Measurements from ENCODE around the gene MYOF. TPM values are rescaled to one million over a fixed set of nuclear protein-coding genes. Genes with fewer than 3 reads are reported as not detected.

MYOF gene
- total RNA-seq, 4 donors from 2014 or later = 77.8 to 174 (median 116) TPM

DNA sequence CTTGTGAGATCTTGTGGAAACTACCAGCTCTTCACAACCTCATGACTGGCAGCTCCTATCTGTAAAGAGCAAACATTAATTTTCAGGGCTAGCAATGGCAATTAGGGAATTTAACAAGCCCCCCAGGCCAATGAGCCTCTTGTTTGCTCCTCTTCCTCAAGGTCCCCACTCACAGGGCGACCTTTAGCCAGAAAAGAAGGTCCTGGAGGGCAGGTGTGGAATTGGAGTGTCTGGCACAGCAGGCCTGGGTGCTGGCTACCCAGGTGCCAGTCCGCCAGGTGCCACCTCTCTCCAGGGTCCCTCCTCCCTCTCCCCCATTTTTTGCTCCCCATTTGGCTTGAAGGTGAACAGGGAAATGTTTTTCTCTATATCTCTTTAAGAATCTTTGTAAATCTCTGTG is 12.4 kb upstream of the MYOF start:
- Histone ChIP-seq H3K9me3 (no peaks in the 10 kb centered on the region), H3K27me3 (no peaks in the 10 kb centered on the region), H3K4me3 (no peak overlapping the region), H3K36me3 (no peaks in the 10 kb centered on the region), H3K27ac (no peak overlapping the region), H3K4me1 (peaks cover 15% of the 10 kb centered on the region)
- TF ChIP-seq EP300 (IDR thresholded peaks at IDR 0.05) (no peak), POLR2AphosphoS5 (IDR thresholded peaks at IDR 0.05) (no peak), CTCF (IDR thresholded peaks at IDR 0.05) (no peak), POLR2A (IDR thresholded peaks at IDR 0.05) (no peak)
- 79% methylated on average over 2 of the region's 2 CpGs for WGBS
- no peak for DNase-seq (ENCODE audit: low spot score in 2 of 2)

DNA sequence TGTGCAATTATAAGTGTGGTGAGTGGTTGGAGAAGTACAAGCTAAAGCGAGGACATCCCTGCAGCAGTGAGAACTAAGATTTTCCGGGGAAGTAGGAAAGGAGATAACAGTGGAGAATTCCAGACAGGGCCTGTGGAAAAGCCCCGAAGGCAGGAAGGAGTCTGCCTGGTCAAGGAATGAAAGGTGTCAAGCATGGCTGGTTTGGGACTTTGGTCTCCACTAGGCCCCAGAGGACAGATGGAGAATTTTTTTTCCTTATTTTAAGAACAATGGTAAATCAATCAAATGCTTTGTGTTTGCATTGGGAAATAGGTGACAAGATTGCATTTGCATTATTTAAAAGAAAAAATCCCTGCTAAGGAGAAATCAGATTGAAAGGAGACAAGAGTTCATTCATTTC is 11.0 kb upstream of the MYOF start:
- Histone ChIP-seq H3K4me1 (peaks cover 15% of the 10 kb centered on the region), H3K27me3 (no peaks in the 10 kb centered on the region), H3K4me3 (no peak overlapping the region), H3K27ac (no peak overlapping the region), H3K9me3 (no peaks in the 10 kb centered on the region), H3K36me3 (no peaks in the 10 kb centered on the region)
- DNase-seq (ENCODE audit: low spot score in 2 of 2) = no peak
- TF ChIP-seq CTCF (IDR thresholded peaks at IDR 0.05) (no peak), POLR2A (IDR thresholded peaks at IDR 0.05) (no peak), EP300 (IDR thresholded peaks at IDR 0.05) (no peak), POLR2AphosphoS5 (IDR thresholded peaks at IDR 0.05) (no peak)
- 94% methylated on average over 3 of the region's 3 CpGs for WGBS

GRCh38 chr10:93491602-93492121 is 9.5 kb upstream of the MYOF start:
- Histone ChIP-seq H3K4me3 (no peak overlapping the region), H3K27ac (no peak overlapping the region), H3K27me3 (no peaks in the 10 kb centered on the region), H3K36me3 (no peaks in the 10 kb centered on the region), H3K4me1 (peaks cover 9% of the 10 kb centered on the region), H3K9me3 (no peaks in the 10 kb centered on the region)
- WGBS = 78% methylated on average over 2 of the region's 2 CpGs
- DNase-seq (ENCODE audit: low spot score in 2 of 2) = no peak
- TF ChIP-seq POLR2A (IDR thresholded peaks at IDR 0.05) (no peak), POLR2AphosphoS5 (IDR thresholded peaks at IDR 0.05) (no peak), EP300 (IDR thresholded peaks at IDR 0.05) (no peak), CTCF (IDR thresholded peaks at IDR 0.05) (no peak)

GRCh38 chr10:93488956-93489528 is 6.9 kb upstream of the MYOF start:
- no peak overlapping the region for H3K27ac ChIP-seq
- TF ChIP-seq POLR2A (IDR thresholded peaks at IDR 0.05) (no peak), POLR2AphosphoS5 (IDR thresholded peaks at IDR 0.05) (no peak), EP300 (IDR thresholded peaks at IDR 0.05) (no peak), CTCF (IDR thresholded peaks at IDR 0.05) (no peak)
- no peaks in the 10 kb centered on the region for H3K4me1 ChIP-seq
- no peak for DNase-seq (ENCODE audit: low spot score in 2 of 2)
- H3K27me3 ChIP-seq = no peaks in the 10 kb centered on the region
- H3K4me3 ChIP-seq = no peak overlapping the region
- no peaks in the 10 kb centered on the region for H3K36me3 ChIP-seq
- WGBS = 88% methylated on average over 4 of the region's 4 CpGs
- no peaks in the 10 kb centered on the region for H3K9me3 ChIP-seq

DNA sequence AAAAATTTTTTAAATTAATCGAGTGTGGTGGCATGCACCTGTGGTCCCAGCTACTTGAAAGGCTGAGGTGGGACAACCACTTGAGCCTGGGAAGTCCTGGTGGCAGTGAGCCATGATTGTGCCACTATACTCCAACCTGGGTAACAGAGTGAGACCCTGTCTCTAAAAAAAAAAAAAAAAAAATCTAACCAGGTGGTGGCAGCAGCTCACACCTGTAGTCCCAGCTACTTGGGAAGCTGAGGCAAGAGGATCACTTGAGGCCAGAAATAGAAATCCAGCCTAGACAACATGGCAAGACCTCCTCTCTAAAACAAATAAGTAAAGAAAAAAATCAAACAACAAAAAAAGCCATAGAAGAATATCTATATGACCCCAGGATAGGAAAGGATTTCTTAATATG is 3.6 kb upstream of the MYOF start:
- Histone ChIP-seq H3K4me1 (peaks cover 5% of the 10 kb centered on the region), H3K4me3 (no peak overlapping the region), H3K27me3 (no peaks in the 10 kb centered on the region), H3K9me3 (no peaks in the 10 kb centered on the region), H3K27ac (no peak overlapping the region), H3K36me3 (no peaks in the 10 kb centered on the region)
- no peak for TF ChIP-seq EP300 (IDR thresholded peaks at IDR 0.05)
- no peak for TF ChIP-seq POLR2AphosphoS5 (IDR thresholded peaks at IDR 0.05)
- TF ChIP-seq CTCF (IDR thresholded peaks at IDR 0.05) = no peak
- no peak for TF ChIP-seq POLR2A (IDR thresholded peaks at IDR 0.05)
- 76% methylated on average over 1 of the region's 1 CpG for WGBS
- DNase-seq (ENCODE audit: low spot score in 2 of 2) = no peak

All from suprapubic skin (tissue), 4 donors.